ENCODE measurements around the gene NTHL1. TPM values are rescaled to one million over a fixed set of nuclear protein-coding genes. Genes with fewer than 3 reads are reported as not detected.
A peak's percentile ranks its signal among the peaks of the same experiment; 100 is the strongest.

NTHL1 gene
- total and polyA plus RNA-seq, 10 of the 15 experiments (the other 5 are each of a cell fraction or from before 2014, with no cell fraction given) = 0.85 to 54.7 (median 39.0) TPM

GRCh38 chr16:2008631-2009163 is 38.9 kb downstream of the NTHL1 start (continued):
- TF ChIP-seq E2F8 (IDR thresholded peaks at IDR 0.05; ENCODE audit: low read depth, partially characterized antibody) (no peak), SMAD1 (IDR thresholded peaks at IDR 0.05; ENCODE audit: low read depth, partially characterized antibody) (no peak), ZBTB11 (CRISPR knock-in tag; IDR thresholded peaks at IDR 0.05) (no peak), SUPT20H (IDR thresholded peaks at IDR 0.05; ENCODE audit: borderline replicate concordance, control insufficient read depth, low read depth, low read length) (no peak), EGR1 (IDR thresholded peaks at IDR 0.05; ENCODE audit: borderline replicate concordance in 1 of 2, low read depth in 2 of 2, low read length in 2 of 2) (0 out of 3 replicates have a peak, but pooled peaks of 1 of the 2 experiments have one; percentile 26)
